ENCODE results near the gene ANO2.

DNA sequence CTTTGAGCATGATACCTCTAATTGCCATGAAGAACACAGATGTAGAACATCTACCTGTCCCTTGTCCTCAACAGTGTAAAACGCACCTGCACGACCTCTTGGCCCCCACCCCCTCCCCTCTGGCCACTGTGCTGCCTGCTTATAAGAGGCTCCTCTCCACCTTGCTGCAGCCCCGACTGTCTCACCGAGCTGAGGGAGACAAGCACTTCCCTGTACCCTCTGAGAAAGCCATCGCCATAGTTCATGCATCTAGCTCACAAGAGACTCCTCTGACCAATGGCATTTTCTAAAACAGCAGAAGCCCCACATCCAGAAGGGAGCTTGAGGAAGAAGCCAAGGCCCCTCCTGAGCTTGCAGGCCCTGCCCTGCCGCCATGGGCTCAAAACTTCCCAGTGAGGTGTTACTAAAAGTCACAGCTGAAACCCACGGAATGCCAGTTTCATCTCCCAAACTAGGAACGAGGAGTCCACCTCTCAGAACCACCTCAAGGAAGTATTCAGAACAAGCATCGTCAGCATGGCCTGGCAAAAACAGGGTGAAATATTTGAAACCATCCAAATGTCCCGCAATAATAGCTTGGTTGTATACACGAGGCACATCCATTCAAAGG lies 21.5 kb upstream of the ANO2 start:
- TF ChIP-seq, protein P1, sequence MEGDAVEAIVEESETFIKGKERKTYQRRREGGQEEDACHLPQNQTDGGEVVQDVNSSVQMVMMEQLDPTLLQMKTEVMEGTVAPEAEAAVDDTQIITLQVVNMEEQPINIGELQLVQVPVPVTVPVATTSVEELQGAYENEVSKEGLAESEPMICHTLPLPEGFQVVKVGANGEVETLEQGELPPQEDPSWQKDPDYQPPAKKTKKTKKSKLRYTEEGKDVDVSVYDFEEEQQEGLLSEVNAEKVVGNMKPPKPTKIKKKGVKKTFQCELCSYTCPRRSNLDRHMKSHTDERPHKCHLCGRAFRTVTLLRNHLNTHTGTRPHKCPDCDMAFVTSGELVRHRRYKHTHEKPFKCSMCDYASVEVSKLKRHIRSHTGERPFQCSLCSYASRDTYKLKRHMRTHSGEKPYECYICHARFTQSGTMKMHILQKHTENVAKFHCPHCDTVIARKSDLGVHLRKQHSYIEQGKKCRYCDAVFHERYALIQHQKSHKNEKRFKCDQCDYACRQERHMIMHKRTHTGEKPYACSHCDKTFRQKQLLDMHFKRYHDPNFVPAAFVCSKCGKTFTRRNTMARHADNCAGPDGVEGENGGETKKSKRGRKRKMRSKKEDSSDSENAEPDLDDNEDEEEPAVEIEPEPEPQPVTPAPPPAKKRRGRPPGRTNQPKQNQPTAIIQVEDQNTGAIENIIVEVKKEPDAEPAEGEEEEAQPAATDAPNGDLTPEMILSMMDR (IDR thresholded peaks at IDR 0.05): no peak
- TF ChIP-seq POLR2A (IDR thresholded peaks at IDR 0.05): no peak

Measured in transverse colon (tissue), 3 donors.